Stimulated activated CD8-positive, alpha-beta memory T cell treated with anti-CD3 and anti-CD28 coated beads, Interleukin-2, amount 100 ng/mL, for 1 hour (primary cell): Measurements from ENCODE around the gene MCFD2.

Experiments
- DNase-seq, 2 donors: peaks; one replicate each; pipeline ENCODE4 v3.0.0-alpha.2; 2020; ENCODE audit warnings: low read depth in 2 of 2

Gene MCFD2

DNA sequence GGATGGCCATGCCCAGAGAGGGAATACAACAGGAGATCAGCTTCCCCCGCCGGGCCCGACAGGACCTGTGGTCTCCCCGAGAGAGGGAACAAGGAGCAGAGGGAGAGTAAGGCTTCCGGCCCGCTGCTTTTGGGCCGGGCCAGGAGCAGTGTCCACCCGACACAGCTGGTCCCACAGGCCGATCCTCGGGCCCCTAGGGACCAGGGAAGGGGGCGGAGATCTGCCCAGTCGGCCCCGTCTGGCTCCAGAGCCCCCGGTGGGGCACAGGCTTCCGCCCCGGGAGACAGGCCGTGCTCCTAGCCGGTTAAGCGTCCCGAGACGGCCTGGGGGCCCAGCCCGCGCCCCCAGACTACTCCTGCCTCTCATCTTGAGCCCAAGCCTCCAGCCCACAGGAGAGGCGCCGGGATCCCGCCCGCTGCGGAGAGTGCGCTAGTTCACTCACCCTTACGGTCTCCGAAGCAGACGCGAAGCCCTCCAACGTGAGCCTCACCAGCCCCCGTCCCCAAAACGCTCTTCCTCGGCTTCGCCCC is at the start of gene MCFD2:
TSS of gene MCFD2 (minus strand) at position 526 of the 530 bp plus-strand sequence. CDS start 6,635 bp downstream, outside the sequence.
- DNase-seq = no peak

DNA sequence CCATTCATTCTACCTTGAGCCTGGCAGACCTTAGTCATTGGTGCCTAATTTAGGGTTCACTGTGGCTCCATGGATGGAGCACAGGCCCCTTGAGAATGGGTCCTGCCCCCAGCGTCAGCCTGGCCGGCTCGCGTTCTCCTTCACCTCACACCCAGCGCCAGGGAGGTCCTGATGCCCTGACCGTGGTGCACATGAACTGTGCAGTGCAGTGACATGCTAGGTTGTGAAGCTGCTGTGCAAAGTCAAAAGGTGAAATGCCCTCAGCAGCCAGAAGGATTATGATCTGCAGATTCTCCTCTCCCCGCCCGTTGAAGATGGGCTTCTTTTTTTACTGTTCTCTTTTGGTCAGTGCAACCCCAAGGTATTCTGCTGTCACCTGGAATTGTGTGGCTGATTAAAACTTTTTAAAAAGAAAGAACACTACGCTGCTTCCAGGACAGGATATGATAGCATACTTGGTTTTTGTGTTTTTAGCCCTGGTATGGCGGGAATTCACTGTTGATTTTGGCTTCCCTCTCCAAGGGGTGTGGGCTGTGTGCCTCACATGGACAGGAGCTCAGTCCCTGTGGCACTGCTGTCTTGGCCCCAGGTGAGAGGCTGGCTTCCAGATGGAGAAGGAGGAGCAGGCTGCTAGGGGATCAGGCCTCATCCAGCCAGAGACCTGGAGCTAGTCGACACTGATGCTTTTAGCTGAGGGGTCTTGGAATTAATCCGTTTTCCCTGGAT is 49.4 kb upstream of the MCFD2 start:
- no peak for DNase-seq

DNA sequence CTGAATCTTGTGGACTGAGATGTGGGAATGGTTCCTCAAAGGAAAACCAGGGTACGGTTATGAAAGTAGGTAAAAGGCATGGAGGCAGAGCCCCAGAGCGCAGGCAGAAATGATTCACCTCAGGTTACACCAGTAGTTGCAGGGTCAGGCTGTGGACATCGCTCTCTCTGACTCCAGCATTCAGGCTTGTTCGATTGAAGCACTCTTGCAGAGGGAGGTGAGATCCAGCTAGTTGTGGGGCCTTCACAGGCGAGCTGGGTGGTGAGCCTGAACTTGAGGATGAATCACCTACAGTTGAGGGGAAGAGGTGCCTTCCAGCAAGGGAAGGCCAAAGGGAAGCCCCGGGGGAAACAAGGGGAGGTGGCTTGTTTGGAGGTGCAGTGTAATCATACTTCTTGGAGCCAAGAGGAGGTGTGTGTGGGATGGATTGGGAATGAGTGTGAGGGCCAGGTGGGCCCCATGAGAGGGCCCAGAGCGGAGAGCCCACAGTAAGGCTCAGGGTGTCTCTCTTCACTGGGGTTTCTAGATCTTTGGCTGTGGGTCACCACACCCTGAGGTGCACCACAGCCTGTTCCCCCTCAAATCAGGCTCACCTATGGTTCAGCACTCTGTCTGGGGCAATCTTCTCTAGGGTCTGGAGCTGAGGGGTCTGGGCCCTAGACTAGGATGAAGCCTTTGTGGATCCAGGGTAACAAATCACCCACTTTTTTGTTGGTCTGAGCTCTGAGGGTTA is 48.5 kb upstream of the MCFD2 start:
- no peak for DNase-seq

DNA sequence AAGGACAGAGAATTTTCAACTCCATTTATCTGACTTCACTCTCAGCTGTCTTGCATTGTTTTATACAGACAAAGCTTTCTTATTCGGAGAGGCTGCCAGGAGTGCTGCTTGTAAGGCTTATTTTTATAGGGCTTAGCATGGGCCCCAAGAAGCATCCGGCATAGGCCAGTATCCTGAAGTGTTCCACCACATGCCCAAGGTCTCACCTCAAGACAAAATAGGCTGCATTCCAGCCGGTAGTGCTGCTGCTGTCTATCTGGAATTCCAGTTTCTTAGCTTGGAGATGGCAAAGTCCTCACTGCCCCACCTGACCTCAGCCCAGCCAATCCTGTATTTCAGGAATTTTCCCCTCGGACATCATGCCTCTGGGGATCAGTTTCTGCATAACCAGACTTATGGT is 47.6 kb upstream of the MCFD2 start:
- DNase-seq = no peak

DNA sequence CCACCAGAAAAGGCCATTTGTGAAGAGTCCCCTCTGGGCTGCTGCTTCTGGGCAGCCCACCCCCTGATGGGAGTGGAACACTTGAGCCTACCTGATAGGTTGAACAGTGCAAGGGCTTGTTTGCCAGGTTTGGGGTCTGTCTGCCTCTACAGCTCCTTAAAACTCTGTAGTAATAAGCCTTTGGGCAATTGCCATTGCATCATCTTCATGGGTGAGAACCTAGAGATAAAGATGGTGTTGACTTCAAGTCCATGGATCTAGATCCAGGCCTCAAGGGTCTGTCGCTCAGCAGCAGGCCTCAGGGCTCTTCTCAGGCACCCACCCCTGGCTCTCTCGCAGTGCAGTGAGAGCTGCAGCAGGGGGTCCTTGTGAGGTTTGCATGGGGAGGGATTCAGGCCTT is 47.1 kb upstream of the MCFD2 start:
- no peak for DNase-seq

DNA sequence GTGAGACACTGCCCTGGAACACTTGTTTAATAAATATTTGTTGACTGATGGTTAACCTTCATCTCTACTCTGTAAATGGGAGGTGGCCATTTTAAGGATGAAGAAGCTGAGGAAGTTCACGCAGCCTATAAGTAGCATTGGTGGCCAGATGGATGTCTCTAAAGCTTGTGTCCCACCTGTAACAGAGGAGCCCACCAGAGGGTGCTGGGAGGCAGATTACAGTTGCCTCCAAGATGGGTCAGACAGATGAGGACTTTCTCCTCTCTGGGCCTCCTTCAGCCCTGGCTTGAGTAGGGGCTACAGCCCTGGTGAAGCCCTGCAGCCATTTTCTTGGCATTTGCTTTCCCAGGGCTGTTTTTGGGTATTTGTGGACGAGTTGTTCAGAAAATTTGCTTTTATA is 45.0 kb upstream of the MCFD2 start:
- no peak for DNase-seq

DNA sequence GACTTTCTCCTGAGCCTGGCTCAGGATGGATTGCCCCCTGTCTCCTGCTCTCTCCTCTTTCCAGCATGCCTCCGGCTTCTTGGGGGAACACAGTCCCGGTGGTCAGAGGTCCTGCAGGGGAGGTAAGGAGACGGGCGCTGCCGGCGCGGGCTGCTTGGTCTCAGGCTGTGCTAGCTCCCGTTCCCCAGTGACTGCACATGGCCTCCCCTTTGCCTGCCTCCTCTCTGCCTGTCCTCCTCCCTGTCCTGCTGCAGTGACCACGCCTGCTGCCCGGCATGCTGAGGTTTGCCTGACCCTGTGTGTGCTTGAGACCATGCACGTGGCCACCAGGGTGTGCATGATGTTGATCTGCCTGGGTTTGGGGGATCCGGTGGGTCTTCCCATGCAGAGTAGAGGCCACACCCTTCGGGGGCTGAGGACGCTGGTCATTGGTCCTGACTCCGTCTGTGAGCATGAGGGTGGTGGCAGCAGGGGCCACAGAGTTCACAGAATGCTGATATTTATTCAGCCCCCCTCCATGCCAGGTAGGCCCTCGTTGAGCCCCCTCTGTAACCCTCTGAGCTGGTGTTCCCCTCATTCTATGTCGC is 42.9 kb upstream of the MCFD2 start:
- DNase-seq = no peak

DNA sequence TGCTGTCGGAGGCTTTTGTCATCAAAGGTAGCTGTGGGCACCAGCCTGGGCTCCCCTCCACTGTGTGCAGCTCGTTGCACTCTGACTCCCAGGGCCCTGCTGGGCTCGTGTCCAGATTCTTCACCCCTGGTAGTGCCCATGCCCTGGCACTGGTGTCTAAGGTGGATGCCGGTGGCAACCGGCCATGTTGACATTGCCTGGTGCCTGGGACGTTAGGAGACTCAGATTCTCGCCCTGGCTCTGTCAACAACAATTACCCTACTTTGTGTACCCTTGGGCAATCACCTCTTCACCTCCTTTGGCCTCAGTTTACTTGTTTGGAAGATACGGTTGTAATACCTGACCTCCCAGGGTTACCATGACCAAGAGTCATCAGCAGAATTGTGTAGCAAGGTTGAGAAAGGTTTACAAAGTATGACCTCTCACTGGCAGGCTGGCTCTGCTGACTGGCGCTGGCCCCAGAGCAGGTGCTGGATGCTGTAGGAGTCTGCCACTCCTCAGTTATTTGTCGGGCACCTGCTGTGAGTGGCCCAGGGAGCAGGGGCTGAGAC is 41.5 kb upstream of the MCFD2 start:
- no peak for DNase-seq

DNA sequence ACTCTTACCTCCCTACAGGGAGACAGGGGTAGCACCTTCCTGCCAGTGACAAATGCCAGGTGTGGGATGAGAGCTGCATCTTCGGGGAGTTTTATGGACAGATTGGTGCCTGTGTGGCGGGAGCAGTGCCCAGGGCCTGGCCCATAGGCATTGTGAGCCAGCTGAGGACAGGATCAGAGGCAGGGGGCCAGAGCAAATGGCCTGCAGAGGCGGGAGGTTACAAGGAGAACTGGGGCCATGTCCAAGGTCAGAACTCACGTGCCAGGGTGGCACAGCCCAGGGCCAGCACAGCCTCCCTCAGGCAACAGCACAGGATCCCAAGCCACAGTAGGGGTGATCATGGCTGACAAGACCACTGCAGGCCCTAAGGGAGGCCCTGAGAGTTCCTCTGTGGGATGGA is 40.2 kb upstream of the MCFD2 start:
- DNase-seq = no peak

DNA sequence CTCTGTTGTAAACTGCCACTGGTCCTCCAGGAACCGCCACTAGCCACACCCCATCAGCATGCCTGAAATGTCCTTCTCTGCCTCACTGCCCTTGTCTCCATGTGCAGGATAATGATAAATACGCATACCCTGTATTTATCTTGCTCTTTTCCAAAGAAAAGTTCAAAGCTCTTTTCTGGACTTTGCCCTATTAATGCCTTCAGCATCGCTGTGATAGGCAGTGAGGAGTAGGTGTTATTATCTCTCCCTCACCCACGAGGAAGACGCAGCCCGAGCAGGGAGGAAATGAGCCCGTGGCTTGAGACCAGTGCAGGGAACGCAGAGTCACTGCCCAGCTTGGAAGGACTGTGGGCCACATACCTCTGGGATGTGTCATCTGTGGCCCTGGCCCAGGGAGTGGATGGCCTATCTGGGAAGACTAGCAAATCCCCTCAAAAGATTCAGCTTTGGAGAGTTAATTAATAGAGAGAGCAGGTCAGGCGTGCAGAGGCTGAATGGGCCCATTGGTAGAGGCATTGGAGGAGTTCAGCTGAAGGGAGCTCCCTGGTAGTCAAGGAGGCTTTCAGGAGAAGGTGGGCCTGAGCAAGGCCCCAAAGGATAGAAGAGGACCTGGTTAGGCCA is 39.5 kb upstream of the MCFD2 start:
- DNase-seq = no peak

DNA sequence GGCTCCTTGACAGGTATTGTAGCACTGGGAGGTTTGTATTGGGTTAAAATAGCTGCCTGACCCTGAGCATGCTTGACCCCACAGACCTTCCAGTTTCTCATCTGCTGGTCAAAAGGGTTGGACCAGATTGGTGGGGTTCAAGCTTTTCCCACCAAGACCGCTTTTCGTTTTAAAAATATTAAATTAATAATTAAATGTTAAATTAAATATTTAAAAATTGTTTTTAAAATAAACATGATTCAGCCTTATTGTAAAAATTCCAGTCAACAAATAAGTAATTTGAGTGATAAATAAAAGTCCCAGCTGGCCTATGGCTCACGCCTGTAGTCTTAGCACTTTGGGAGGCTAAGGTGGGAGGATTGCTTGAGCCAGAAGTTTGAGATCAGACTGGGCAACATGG is 36.6 kb upstream of the MCFD2 start:
- no peak for DNase-seq

DNA sequence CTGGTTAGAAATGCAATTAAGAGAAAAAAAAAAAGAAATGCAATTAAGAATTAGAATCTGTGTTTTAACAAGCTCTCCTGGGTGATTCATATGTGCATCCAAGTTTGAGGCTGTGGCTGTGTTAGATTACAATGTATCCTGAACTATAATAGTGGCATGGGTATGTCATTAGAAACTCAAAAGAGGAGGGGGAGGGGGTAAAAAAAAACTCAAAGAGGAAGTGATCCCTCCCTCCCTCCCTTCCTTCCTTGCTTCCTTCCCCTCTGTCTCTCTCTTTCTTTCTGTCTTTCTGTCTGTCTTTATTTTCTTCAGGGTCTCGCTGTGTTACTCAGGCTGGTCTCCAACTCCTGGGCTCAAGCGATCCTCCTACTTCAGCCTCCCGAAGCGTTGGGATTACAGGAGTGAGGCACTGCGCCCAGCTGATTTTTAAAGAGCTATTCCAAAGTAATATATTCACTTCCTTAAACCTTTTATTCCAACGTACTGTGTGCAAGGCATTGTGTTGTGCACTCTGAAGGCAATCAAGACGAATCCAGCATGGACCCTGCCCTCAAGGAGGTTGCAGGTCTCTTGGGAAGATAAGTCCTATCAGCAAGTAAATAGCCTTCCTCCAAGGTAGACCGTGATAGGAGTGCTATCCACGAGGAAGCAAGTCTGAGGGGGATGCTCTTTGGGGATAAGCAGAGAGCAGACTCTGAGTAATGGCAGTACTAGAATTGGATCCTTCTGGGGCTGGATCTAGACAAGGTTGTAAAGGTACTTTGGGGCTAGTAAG is 35.9 kb upstream of the MCFD2 start:
- DNase-seq = no peak

DNA sequence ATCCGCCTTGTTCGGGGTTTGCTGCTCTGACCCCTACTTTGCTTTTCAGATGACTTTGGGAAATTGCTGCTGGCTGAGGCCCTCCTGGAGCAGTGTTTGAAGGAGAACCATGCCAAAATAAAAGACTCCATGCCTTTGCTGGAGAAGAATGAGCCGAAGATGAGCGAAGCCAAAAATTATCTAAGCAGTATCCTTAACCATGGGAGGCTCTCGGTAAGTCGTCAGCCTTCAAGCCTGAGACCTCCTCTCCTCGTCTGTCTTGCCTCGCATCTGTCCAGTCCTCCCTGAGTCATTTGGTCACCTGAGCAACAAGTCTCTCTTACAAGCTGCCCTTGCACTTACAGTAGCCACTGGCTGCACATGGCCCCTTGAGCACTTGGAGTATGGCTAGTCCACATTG is 34.7 kb upstream of the MCFD2 start:
- DNase-seq = no peak

DNA sequence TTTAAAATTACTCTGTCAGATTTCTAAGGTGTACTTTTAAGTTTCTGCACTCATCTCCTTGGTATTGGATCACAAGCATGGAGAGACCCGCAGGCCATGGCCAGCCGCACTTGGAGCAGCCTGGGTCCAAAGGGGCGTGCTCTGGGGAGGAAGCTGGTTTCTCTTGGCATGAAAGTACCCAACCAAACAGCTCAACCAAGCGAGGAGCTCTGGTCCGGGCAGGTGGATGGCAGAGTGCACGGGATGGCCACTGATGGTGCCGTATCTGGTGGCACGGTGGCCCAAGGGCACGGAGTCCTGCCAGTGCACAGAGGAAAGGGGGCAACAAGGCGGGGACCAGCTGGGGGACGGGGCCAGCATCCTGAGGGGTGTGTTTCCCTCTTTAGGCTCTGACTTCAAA is 32.2 kb upstream of the MCFD2 start:
- no peak for DNase-seq

DNA sequence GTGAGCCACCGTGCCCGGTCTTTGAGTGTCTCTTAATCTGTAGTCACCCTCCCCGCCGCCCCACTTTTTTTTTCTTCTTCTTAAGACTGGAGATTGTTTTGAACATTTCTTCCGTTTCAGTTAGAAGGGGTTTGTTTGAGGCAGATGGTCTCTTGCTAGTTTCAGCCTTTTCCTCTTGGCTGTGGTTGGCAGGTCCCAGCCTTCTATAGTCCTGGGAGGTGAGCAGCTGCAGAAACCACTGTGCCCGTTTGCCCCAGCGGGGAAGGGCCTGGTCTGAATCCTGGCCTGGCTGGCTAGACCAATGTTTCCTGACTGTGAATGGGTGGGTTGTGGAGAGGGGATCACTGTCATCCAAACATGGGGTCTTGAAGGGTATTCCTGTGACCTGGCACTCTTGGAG is 30.1 kb upstream of the MCFD2 start:
- no peak for DNase-seq

DNA sequence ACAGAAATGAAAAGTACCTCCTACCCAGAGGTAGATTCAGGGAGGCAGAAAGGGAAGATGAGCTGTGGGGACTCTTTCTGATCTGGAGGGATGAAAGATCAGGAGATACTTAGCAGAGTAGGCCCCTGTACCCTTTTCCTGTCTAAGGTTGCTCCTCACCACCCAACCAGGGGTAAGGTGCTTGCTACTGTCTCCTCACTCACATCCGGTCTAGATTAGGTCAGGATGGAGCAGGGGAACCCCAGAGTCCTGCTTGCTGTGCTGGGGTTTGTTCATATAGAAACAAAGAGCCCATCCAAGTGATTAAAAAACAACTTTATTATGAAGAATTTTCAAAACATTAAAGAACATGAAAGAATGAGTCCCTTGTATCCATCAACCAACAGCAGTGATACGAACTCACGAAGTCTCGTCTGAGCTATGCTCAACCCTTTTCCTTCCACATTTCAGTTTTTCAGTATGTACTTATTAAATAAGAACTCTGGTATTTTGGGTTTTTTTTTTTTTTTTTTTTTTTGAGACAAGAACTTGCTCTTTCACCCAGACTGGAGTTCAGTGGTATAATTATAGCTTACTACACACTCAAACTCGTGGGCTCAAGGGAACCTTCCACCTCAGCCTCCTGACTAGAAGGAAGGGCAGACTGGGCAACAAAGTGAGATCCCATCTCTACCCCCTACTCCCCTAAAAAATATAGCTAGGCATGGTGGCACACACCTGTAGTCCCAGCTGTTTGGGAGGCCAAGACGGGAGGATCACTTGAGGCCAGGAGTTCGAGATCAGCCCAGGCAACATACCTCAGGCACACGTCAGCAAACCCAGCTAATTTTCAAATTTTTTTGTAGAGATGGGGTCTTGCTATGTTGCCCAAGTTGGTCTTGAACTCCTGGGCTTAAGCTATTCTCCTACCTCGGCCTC is 28.5 kb upstream of the MCFD2 start:
- DNase-seq = peak in 1 of 2 donors; percentile 36

DNA sequence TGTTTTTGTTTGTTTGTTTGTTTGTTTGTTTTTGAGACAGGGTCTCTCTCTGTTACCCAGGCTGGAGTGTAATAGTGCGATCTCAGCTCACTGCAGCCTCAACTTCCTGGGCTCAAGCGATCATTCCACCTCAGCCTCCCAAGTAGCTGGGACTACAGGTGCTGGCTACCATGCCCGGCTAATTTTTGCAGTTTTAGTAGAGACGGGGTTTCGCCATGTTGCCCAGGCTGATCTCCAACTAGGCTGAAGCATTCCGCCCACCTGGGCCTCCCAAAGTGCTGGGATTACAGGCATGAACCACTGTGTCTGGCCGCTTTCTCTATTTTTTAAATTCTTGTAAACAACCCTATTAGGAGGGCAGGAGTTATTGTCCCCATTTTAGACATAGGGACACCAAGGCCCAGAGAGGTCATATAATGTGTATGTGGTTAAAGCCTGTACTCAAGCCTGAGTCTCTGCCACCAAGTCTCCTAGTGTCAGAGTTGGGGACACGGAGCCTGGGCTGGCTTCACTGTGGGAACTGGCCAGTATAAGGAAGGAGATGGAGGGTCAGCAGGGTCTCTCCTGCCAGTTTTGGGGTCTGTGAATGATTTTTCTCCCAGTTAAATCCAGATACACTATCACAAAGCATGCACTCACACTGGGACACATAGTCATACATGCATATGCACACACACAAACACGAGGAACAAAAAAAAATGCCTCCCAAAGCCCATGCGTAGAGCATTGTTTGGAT is 27.5 kb upstream of the MCFD2 start:
- no peak for DNase-seq

DNA sequence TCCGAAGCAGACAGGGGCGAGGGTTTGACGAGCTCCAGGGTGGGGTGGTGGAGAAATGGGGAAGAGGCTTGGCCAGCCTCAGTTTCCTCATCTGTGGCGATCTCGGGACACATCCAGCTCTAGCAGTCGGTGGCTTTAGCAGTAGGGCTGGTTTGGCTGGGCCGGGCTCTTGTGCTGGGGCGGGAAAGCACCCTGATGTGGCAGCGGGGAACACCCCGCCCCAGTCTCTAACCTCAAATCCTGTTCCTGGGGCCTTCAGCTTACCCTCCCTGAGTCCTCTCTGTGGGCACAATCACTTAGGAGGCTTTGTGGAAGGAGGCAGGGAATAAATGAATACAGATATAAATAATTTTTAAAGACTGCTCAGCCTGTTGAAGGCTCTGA is 26.5 kb upstream of the MCFD2 start:
- DNase-seq = peak; percentile 31 to 39

DNA sequence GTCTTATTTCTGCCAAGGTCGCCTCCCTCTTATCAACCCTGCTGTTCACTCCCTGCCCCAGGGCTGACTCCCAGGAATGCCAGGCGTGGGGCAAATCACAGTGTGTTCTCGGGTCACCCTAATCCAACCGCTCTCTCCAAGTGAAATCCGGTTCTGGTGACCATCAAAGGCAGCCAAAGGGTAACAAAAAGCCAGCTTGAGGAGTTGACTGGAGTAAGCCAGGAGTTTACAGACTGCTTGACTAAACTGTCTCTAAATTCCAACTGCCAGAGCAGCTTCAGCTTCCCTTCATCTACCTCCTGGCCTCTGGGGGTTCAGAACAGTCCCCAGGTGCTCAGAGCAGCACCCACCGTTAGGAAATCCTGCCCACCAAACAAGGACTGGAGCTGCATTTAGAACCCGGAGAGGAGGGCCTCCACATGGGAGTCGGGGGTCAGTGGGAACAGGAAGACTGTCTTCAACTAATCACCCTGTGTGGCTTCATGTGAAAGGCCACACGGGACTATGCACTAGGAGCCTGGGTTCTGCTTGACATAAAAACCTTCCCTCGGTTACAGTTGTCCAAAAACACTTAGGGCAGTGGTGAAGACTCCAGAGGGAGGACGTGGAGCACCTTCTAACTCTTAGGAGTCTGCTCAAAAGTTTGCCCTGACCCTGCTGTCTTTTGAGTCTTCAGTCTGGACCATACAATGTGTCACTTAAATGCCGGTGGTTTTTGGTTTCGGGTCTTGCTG is 24.2 kb upstream of the MCFD2 start:
- DNase-seq = no peak
